ENCODE results near the gene SALL4. TPM values are rescaled to one million over a fixed set of nuclear protein-coding genes. Genes with fewer than 3 reads are reported as not detected.
A peak's percentile ranks its signal among the peaks of the same experiment; 100 is the strongest.

The SALL4 gene
- total RNA-seq, 1 donor from 2014 or later, result 91.1 TPM

- no peaks in the 10 kb centered on the region for H3K9me3 Mint-ChIP-seq
- TF ChIP-seq CTCF (conservative IDR thresholded peaks at IDR 0.05), result peak; percentile 36
- H3K4me3 Mint-ChIP-seq, result peak overlapping the region; percentile 99
- peaks cover 2% of the 10 kb centered on the region for H3K36me3 Mint-ChIP-seq (ENCODE audit: low read depth)
- H3K27me3 Mint-ChIP-seq (ENCODE audit: low read depth), result peaks cover 3% of the 10 kb centered on the region
- peak; percentile 47 for DNase-seq (ENCODE audit: low read depth, low spot score)
- H3K27ac Mint-ChIP-seq (ENCODE audit: unreplicated experiment), result peak overlapping the region; percentile 98
- H3K4me1 Mint-ChIP-seq, result peaks cover 59% of the 10 kb centered on the region
Measured at GRCh38 chr20:51801122-51801822, 1.0 kb downstream of the SALL4 start.

GRCh38 chr20:51800872-51801121 is 1.5 kb downstream of the SALL4 start:
- DNase-seq (ENCODE audit: low read depth, low spot score), result no peak
- Mint-ChIP-seq H3K4me3 (peak overlapping the region; percentile 99), H3K4me1 (peaks cover 62% of the 10 kb centered on the region), H3K9me3 (no peaks in the 10 kb centered on the region), H3K36me3 (ENCODE audit: low read depth) (peaks cover 2% of the 10 kb centered on the region), H3K27me3 (ENCODE audit: low read depth) (peaks cover 3% of the 10 kb centered on the region), H3K27ac (ENCODE audit: unreplicated experiment) (peak overlapping the region; percentile 98)
- TF ChIP-seq CTCF (conservative IDR thresholded peaks at IDR 0.05), result no peak

GRCh38 chr20:51800060-51800871 is 2.1 kb downstream of the SALL4 start:
- peaks cover 62% of the 10 kb centered on the region for H3K4me1 Mint-ChIP-seq
- peaks cover 2% of the 10 kb centered on the region for H3K36me3 Mint-ChIP-seq (ENCODE audit: low read depth)
- peak; percentile 92 for DNase-seq (ENCODE audit: low read depth, low spot score)
- peak overlapping the region; percentile 99 for H3K4me3 Mint-ChIP-seq
- peak overlapping the region; percentile 98 for H3K27ac Mint-ChIP-seq (ENCODE audit: unreplicated experiment)
- peak; percentile 97 for TF ChIP-seq CTCF (conservative IDR thresholded peaks at IDR 0.05)
- H3K9me3 Mint-ChIP-seq, result no peaks in the 10 kb centered on the region
- peaks cover 3% of the 10 kb centered on the region for H3K27me3 Mint-ChIP-seq (ENCODE audit: low read depth)

GRCh38 chr20:51799401-51799860 is 2.9 kb downstream of the SALL4 start:
- H3K4me1 Mint-ChIP-seq, result peaks cover 58% of the 10 kb centered on the region
- no peaks in the 10 kb centered on the region for H3K9me3 Mint-ChIP-seq
- no peak for DNase-seq (ENCODE audit: low read depth, low spot score)

More at GRCh38 chr20:51799401-51799860, 2.9 kb downstream of the SALL4 start:
- peaks cover 2% of the 10 kb centered on the region for H3K36me3 Mint-ChIP-seq (ENCODE audit: low read depth)
- peak overlapping the region; percentile 28 for H3K27ac Mint-ChIP-seq (ENCODE audit: unreplicated experiment)
- H3K27me3 Mint-ChIP-seq (ENCODE audit: low read depth), result peaks cover 3% of the 10 kb centered on the region
- TF ChIP-seq CTCF (conservative IDR thresholded peaks at IDR 0.05), result no peak
- H3K4me3 Mint-ChIP-seq, result peak overlapping the region; percentile 99

Data from neural crest cell (in vitro differentiated cells).